Retina (tissue), 1 donor: ENCODE results near the gene CNEP1R1.

Source experiments
- DNase-seq: peaks from one replicate; pipeline ENCODE4 v3.0.0-alpha.2; 2016

The CNEP1R1 gene

GRCh38 chr16:50021544-50021943, 3.5 kb upstream of the CNEP1R1 start:
- no peak for DNase-seq

- DNase-seq, result no peak
Observed at GRCh38 chr16:50023641-50024040, 1.4 kb upstream of the CNEP1R1 start.

GRCh38 chr16:50024207-50024606, 818 bp upstream of the CNEP1R1 start:
- no peak for DNase-seq

- DNase-seq, result no peak
Observed at GRCh38 chr16:50025537-50025931, 509 bp downstream of the CNEP1R1 start.

- DNase-seq, result no peak
Observed at GRCh38 chr16:50027829-50028228, 2.8 kb downstream of the CNEP1R1 start.

- no peak for DNase-seq
Observed at GRCh38 chr16:50035468-50035992, 10.5 kb downstream of the CNEP1R1 start.

GRCh38 chr16:50036426-50036825, 11.4 kb downstream of the CNEP1R1 start:
- DNase-seq, result no peak

GRCh38 chr16:50037662-50038220, 12.7 kb downstream of the CNEP1R1 start:
- DNase-seq, result no peak

- DNase-seq, result no peak
Observed at GRCh38 chr16:50038286-50038685, 13.3 kb downstream of the CNEP1R1 start.

- no peak for DNase-seq
Observed at GRCh38 chr16:50038756-50039529, 13.9 kb downstream of the CNEP1R1 start.

GRCh38 chr16:50040018-50040417, 15.0 kb downstream of the CNEP1R1 start:
- no peak for DNase-seq

- DNase-seq, result no peak
Observed at GRCh38 chr16:50040710-50041109, 15.7 kb downstream of the CNEP1R1 start.

GRCh38 chr16:50043358-50043757, 18.3 kb downstream of the CNEP1R1 start:
- no peak for DNase-seq

- no peak for DNase-seq
Observed at GRCh38 chr16:50045412-50045811, 20.4 kb downstream of the CNEP1R1 start.

- DNase-seq, result no peak
Observed at GRCh38 chr16:50046853-50047252, 21.8 kb downstream of the CNEP1R1 start.

GRCh38 chr16:50047864-50048263, 22.8 kb downstream of the CNEP1R1 start:
- DNase-seq, result no peak

- DNase-seq, result no peak
Observed at GRCh38 chr16:50050802-50051201, 25.8 kb downstream of the CNEP1R1 start.

- DNase-seq, result no peak
Observed at GRCh38 chr16:50056226-50056625, 31.2 kb downstream of the CNEP1R1 start.

- no peak for DNase-seq
Observed at GRCh38 chr16:50058091-50058771, 33.2 kb downstream of the CNEP1R1 start.

- no peak for DNase-seq
Observed at GRCh38 chr16:50059111-50059510, 34.1 kb downstream of the CNEP1R1 start.

GRCh38 chr16:50059669-50060068, 34.6 kb downstream of the CNEP1R1 start:
- DNase-seq, result no peak

- no peak for DNase-seq
Observed at GRCh38 chr16:50061326-50061725, 36.3 kb downstream of the CNEP1R1 start.

- no peak for DNase-seq
Observed at GRCh38 chr16:50065241-50065623, 40.2 kb downstream of the CNEP1R1 start.
